A549 treated with CpdA at 1 μM for 4 hours (cell line): ENCODE measurements around the gene SPRR2E. TPM values are rescaled to one million over a fixed set of nuclear protein-coding genes. Genes with fewer than 3 reads are reported as not detected.

Experiments used
- total RNA-seq: library from RNA; stranded (reverse); fragments of 200-300 nt; extraction: Qiagen RNA extraction; gene quantifications from 5 replicates; pipeline ENCODE4 v1.2.3, GENCODE V29; 2022; ENCODE audit warnings: low read depth

SPRR2E gene
- not detected in 5 replicates for total RNA-seq

DNA sequence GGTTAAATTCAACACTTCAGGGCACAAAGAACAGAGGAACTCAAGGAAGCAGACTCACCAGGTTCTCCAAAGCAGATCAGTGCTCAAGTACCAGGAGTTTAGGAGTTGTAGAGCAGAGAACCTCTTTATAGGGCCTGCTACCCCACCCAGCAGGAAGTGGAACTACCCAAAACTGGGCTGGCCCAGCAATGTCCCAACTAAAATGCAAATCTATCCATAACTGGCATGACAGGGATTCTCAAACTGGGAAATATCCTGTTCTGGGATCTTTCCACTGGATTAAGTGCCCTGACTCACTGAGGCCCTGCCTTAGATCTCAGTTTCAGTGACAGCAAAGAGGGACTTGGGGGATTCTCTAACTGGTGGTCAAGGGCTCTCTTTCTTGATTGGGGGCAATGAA is at the start of gene SPRR2E:
Gene SPRR2E, minus strand, starts transcription at position 101 of the 400 bp plus-strand sequence. CDS start 775 bp downstream, outside the sequence.

DNA sequence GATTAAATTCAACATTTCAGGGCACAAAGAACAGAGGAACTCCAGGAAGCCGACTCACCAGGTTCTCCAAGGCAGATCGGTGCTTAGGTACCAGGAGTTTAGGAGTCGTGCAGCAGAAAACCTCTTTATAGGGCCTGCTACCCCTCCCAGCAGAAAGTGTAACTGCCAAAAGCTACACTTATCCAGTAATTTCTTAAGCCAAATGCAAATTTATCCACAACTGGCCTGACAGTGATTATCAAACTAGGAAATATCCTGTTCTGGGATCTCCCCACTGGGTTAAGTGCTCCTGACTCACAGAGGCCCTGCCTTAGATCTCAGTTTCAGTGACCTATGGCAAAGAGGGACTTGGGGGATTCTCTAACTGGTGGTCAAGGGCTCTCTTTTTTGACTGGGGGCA is 19.1 kb upstream of the SPRR2E start, which contains the start of gene SPRR2F:
Gene SPRR2F, minus strand, starts transcription at position 101 of the 400 bp plus-strand sequence. CDS start 783 bp downstream, outside the sequence.

DNA sequence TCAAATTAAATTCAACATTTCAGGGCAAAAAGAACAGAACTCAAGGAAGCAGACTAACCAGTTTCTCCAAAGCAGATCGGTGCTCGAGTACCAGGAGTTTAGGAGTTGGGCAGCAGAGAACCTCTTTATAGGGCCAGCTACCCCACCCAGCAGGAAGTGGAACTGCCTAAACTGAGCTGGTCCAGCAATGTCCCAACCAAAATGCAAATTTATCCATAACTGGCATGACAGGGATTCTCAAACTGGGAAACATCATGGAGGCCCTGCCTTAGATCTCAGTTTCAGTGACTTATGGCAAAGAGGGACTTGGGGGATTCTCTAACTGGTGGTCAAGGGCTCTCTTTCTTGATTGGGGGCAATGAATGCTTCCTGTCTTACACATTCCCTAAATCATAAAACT is 22.8 kb downstream of the SPRR2E start, which contains the start of gene SPRR2B:
Gene SPRR2B, minus strand, starts transcription at position 101 of the 400 bp plus-strand sequence. CDS start 772 bp downstream, outside the sequence.

DNA sequence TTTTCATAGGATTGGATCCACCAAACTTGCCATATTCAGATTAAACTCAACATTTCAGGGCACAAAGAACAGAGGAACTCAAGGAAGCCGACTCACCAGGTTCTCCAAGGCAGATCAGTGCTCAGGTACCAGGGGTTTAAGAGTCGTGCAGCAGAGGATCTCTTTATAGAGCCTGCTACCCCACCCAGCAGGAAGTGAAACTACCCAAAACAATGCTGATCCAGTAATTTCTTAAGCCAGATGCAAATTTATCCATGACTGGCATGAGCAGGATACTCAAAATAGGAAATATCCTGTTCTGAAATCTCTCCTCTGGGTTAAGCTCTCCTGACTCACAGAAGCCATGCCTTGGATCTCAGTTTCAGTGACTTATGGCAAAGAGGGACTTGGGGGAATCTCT is 37.0 kb downstream of the SPRR2E start, which contains the start of gene SPRR2A:
Gene SPRR2A, minus strand, starts transcription at position 138 of the 400 bp plus-strand sequence. CDS start 777 bp downstream, outside the sequence.

Other genes with a start within 250 kb of the SPRR2E start
- gene LCE7A, start 234.5 kb downstream of the SPRR2E start, total RNA-seq = not detected in 5 replicates
- not detected in 5 replicates for gene SMCP, start 216.2 kb downstream of the SPRR2E start, total RNA-seq
- gene IVL, start 186.0 kb downstream of the SPRR2E start, total RNA-seq = 0.03 TPM in 1 of 5 replicates, not detected in the others
- gene SPRR5, start 147.3 kb downstream of the SPRR2E start, total RNA-seq = not detected in 5 replicates
- not detected in 5 replicates for gene SPRR4, start 123.9 kb downstream of the SPRR2E start, total RNA-seq
- gene SPRR1A, start 110.4 kb downstream of the SPRR2E start, total RNA-seq = not detected in 5 replicates
- 0.22 TPM in 1 of 5 replicates, not detected in the others for gene SPRR3, start 92.8 kb downstream of the SPRR2E start, total RNA-seq
- gene SPRR1B, start 63.3 kb downstream of the SPRR2E start, total RNA-seq = not detected in 5 replicates
- gene SPRR2D, start 53.4 kb downstream of the SPRR2E start, total RNA-seq = not detected in 5 replicates
- not detected in 5 replicates for gene SPRR2A, start 37.0 kb downstream of the SPRR2E start, total RNA-seq
- not detected in 5 replicates for gene SPRR2B, start 22.9 kb downstream of the SPRR2E start, total RNA-seq
- gene SPRR2F, start 19.0 kb upstream of the SPRR2E start, total RNA-seq = not detected in 5 replicates
- gene SPRR2G, start 56.4 kb upstream of the SPRR2E start, total RNA-seq = not detected in 5 replicates
- not detected in 5 replicates for gene LELP1, start 108.9 kb upstream of the SPRR2E start, total RNA-seq
- gene PRR9, start 123.1 kb upstream of the SPRR2E start, total RNA-seq = not detected in 5 replicates
- gene LORICRIN, start 165.2 kb upstream of the SPRR2E start, total RNA-seq = not detected in 5 replicates
- not detected in 5 replicates for gene PGLYRP3, start 218.4 kb upstream of the SPRR2E start, total RNA-seq